ENCODE data around the gene NFATC2IP.
"Not testable (repeated sequence)": the region's sequence is repeated elsewhere in the genome, so short reads cannot be mapped to it uniquely, and the experiment has no call there.

DNA sequence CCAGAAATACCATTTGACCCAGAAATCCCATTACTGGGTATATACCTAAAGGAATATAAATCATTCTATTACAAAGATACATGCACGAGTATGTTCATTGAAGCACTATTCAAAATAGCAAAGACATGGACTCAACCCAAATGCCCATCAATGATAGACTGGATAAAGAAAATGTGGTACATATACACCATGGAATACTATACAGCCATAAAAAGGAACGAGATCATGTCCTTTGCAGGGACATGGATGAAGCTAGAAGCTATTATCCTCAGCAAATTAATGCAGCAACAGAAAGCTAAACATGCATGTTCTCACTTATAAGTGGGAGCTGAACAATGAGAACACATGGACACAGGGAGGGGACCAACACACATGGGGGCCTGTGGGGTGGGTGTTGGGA is 24.5 kb upstream of the NFATC2IP start:
- TF ChIP-seq NR3C1 (CRISPR knock-in tag; IDR thresholded peaks at IDR 0.05); JUNB (CRISPR knock-in tag; IDR thresholded peaks at IDR 0.05; ENCODE audit: borderline replicate concordance); ZBTB21 (CRISPR knock-in tag; IDR thresholded peaks at IDR 0.05); MTA3 (CRISPR knock-in tag; IDR thresholded peaks at IDR 0.05): not testable (repeated sequence)
- TF ChIP-seq, protein P1, sequence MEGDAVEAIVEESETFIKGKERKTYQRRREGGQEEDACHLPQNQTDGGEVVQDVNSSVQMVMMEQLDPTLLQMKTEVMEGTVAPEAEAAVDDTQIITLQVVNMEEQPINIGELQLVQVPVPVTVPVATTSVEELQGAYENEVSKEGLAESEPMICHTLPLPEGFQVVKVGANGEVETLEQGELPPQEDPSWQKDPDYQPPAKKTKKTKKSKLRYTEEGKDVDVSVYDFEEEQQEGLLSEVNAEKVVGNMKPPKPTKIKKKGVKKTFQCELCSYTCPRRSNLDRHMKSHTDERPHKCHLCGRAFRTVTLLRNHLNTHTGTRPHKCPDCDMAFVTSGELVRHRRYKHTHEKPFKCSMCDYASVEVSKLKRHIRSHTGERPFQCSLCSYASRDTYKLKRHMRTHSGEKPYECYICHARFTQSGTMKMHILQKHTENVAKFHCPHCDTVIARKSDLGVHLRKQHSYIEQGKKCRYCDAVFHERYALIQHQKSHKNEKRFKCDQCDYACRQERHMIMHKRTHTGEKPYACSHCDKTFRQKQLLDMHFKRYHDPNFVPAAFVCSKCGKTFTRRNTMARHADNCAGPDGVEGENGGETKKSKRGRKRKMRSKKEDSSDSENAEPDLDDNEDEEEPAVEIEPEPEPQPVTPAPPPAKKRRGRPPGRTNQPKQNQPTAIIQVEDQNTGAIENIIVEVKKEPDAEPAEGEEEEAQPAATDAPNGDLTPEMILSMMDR (CRISPR knock-in tag; IDR thresholded peaks at IDR 0.05): not testable (repeated sequence)
- TF ChIP-seq, protein P2, sequence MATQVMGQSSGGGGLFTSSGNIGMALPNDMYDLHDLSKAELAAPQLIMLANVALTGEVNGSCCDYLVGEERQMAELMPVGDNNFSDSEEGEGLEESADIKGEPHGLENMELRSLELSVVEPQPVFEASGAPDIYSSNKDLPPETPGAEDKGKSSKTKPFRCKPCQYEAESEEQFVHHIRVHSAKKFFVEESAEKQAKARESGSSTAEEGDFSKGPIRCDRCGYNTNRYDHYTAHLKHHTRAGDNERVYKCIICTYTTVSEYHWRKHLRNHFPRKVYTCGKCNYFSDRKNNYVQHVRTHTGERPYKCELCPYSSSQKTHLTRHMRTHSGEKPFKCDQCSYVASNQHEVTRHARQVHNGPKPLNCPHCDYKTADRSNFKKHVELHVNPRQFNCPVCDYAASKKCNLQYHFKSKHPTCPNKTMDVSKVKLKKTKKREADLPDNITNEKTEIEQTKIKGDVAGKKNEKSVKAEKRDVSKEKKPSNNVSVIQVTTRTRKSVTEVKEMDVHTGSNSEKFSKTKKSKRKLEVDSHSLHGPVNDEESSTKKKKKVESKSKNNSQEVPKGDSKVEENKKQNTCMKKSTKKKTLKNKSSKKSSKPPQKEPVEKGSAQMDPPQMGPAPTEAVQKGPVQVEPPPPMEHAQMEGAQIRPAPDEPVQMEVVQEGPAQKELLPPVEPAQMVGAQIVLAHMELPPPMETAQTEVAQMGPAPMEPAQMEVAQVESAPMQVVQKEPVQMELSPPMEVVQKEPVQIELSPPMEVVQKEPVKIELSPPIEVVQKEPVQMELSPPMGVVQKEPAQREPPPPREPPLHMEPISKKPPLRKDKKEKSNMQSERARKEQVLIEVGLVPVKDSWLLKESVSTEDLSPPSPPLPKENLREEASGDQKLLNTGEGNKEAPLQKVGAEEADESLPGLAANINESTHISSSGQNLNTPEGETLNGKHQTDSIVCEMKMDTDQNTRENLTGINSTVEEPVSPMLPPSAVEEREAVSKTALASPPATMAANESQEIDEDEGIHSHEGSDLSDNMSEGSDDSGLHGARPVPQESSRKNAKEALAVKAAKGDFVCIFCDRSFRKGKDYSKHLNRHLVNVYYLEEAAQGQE (IDR thresholded peaks at IDR 0.05; ENCODE audit: borderline replicate concordance in 1 of 2, low read depth in 1 of 2, low read length in 2 of 2): not testable (repeated sequence)
- TF ChIP-seq, protein P3, sequence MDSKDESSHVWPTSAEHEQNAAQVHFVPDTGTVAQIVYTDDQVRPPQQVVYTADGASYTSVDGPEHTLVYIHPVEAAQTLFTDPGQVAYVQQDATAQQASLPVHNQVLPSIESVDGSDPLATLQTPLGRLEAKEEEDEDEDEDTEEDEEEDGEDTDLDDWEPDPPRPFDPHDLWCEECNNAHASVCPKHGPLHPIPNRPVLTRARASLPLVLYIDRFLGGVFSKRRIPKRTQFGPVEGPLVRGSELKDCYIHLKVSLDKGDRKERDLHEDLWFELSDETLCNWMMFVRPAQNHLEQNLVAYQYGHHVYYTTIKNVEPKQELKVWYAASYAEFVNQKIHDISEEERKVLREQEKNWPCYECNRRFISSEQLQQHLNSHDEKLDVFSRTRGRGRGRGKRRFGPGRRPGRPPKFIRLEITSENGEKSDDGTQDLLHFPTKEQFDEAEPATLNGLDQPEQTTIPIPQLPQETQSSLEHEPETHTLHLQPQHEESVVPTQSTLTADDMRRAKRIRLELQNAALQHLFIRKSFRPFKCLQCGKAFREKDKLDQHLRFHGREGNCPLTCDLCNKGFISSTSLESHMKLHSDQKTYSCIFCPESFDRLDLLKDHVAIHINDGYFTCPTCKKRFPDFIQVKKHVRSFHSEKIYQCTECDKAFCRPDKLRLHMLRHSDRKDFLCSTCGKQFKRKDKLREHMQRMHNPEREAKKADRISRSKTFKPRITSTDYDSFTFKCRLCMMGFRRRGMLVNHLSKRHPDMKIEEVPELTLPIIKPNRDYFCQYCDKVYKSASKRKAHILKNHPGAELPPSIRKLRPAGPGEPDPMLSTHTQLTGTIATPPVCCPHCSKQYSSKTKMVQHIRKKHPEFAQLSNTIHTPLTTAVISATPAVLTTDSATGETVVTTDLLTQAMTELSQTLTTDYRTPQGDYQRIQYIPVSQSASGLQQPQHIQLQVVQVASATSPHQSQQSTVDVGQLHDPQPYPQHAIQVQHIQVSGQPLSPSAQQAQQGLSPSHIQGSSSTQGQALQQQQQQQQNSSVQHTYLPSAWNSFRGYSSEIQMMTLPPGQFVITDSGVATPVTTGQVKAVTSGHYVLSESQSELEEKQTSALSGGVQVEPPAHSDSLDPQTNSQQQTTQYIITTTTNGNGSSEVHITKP (CRISPR knock-in tag; IDR thresholded peaks at IDR 0.05; ENCODE audit: low read depth): not testable (repeated sequence)

Measured in HepG2 (cell line).